ENCODE results near the gene GPX7.

- TF ChIP-seq, protein P1, sequence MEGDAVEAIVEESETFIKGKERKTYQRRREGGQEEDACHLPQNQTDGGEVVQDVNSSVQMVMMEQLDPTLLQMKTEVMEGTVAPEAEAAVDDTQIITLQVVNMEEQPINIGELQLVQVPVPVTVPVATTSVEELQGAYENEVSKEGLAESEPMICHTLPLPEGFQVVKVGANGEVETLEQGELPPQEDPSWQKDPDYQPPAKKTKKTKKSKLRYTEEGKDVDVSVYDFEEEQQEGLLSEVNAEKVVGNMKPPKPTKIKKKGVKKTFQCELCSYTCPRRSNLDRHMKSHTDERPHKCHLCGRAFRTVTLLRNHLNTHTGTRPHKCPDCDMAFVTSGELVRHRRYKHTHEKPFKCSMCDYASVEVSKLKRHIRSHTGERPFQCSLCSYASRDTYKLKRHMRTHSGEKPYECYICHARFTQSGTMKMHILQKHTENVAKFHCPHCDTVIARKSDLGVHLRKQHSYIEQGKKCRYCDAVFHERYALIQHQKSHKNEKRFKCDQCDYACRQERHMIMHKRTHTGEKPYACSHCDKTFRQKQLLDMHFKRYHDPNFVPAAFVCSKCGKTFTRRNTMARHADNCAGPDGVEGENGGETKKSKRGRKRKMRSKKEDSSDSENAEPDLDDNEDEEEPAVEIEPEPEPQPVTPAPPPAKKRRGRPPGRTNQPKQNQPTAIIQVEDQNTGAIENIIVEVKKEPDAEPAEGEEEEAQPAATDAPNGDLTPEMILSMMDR (conservative IDR thresholded peaks at IDR 0.05), result no peak
- no peak for TF ChIP-seq EZH2 (IDR thresholded peaks at IDR 0.05; ENCODE audit: low read depth)
Measured at GRCh38 chr1:52627028-52627427, 24.9 kb downstream of the GPX7 start.
